T47D (cell line): ENCODE measurements around the gene SEMA6B.

ENCODE experiments used
- DNase-seq, 2 experiments: peaks; one replicate each; pipeline versions ENCODE4 v3.0.0 to v3.0.0-alpha.2; 2011 to 2012; ENCODE audit warnings: low read depth in 1 of 2, low spot score in 1 of 2
- JUND ChIP-seq: IDR thresholded peaks from 2 replicates; pipeline ENCODE4 v1.6.1; 2012; ENCODE audit warnings: low read depth
- in situ Hi-C: cut with HindIII; loops from 2 replicates; pipeline ENCODE4 v1.10.0; 2016; ENCODE audit warnings: low sequenced_read_pairs, low pct_unique_long_range_greater_than_20kb

Gene SEMA6B

GRCh38 chr19:4583961-4584669 is 24.6 kb upstream of the SEMA6B start:
- in situ Hi-C loops: no loop called here
- no peak for TF ChIP-seq JUND
- peak; percentile 48 to 61 for DNase-seq

GRCh38 chr19:4582980-4583842 is 23.7 kb upstream of the SEMA6B start:
- DNase-seq: peak in 1 of 2 experiments; percentile 29
- in situ Hi-C loops: no loop called here
- no peak for TF ChIP-seq JUND

- peak; percentile 63 to 68 for DNase-seq
- TF ChIP-seq JUND: no peak
- in situ Hi-C loops: no loop called here
These were observed 22.4 kb upstream of the SEMA6B start for GRCh38 chr19:4581666-4582553.

- no peak for TF ChIP-seq JUND
- no peak for DNase-seq
- in situ Hi-C loops: no loop called here
These were observed 21.6 kb upstream of the SEMA6B start for GRCh38 chr19:4580961-4581665.

- TF ChIP-seq JUND: no peak
- no peak for DNase-seq
- in situ Hi-C loops: no loop called here
These were observed 20.8 kb upstream of the SEMA6B start for GRCh38 chr19:4580021-4580901.

- DNase-seq: no peak
- TF ChIP-seq JUND: no peak
- in situ Hi-C loops: no loop called here
These were observed 19.9 kb upstream of the SEMA6B start for GRCh38 chr19:4579389-4579788.

GRCh38 chr19:4578552-4579248 is 19.2 kb upstream of the SEMA6B start:
- no peak for TF ChIP-seq JUND
- in situ Hi-C loops: no loop called here
- peak in 1 of 2 experiments; percentile 44 for DNase-seq

GRCh38 chr19:4577020-4577782 is 17.7 kb upstream of the SEMA6B start:
- in situ Hi-C loops: no loop called here
- peak in 1 of 2 experiments; percentile 57 for DNase-seq
- TF ChIP-seq JUND: no peak

- no peak for TF ChIP-seq JUND
- peak; percentile 37 to 53 for DNase-seq
- in situ Hi-C loops: no loop called here
These were observed 16.8 kb upstream of the SEMA6B start for GRCh38 chr19:4576016-4576933.
